ENCODE results near the gene PTPRN2.

GRCh38 chr7:157498657-157499056 is 1089.0 kb downstream of the PTPRN2 start:
- TF ChIP-seq CTCF (IDR thresholded peaks at IDR 0.05): no peak
- TF ChIP-seq POLR2A (IDR thresholded peaks at IDR 0.05): no peak
- no peak for TF ChIP-seq EP300 (IDR thresholded peaks at IDR 0.05)
- TF ChIP-seq POLR2AphosphoS5 (IDR thresholded peaks at IDR 0.05): no peak

Measured in sigmoid colon (tissue), 4 donors.